GM12892 (cell line): Measurements from ENCODE around the gene ZFP30. TPM values are rescaled to one million over a fixed set of nuclear protein-coding genes. Genes with fewer than 3 reads are reported as not detected.
A peak's percentile ranks its signal among the peaks of the same experiment; 100 is the strongest.
"Not testable (repeated sequence)": the region's sequence is repeated elsewhere in the genome, so short reads cannot be mapped to it uniquely, and the experiment has no call there.

Experiments
- DNase-seq: peaks from one replicate; pipeline ENCODE4 v3.0.0; 2011; ENCODE audit not compliant: insufficient read length
- FAIRE-seq: peaks from 2 replicates; lab custom pipeline; 2011; peaks lifted over from hg19 to GRCh38; lab: Jason Lieb, UNC
- POLR2A ChIP-seq: IDR thresholded peaks from 2 replicates; pipeline ENCODE4 v1.6.1; 2011; ENCODE audit warnings: low read depth, low read length, control low read depth
- POLR2AphosphoS5 ChIP-seq: IDR thresholded peaks from 2 replicates; pipeline ENCODE4 v1.6.1; 2011; ENCODE audit warnings: low read depth, low read length, control low read depth
- TAF1 ChIP-seq: IDR thresholded peaks from 2 replicates; pipeline ENCODE4 v1.6.1; 2011; ENCODE audit warnings: low read depth, mild to moderate bottlenecking, control low read depth, low read length, borderline replicate concordance
- polyA plus RNA-seq: library from polyadenylated mRNA; unstranded; fragments of >200 nt; gene quantifications from one replicate; pipeline ENCODE4 v1.2.1, GENCODE V29; 2012; ENCODE audit warnings: missing spikeins, inconsistent platforms; ENCODE audit not compliant: missing spikeins

ZFP30 gene
- polyA plus RNA-seq: 5.0 TPM

DNA sequence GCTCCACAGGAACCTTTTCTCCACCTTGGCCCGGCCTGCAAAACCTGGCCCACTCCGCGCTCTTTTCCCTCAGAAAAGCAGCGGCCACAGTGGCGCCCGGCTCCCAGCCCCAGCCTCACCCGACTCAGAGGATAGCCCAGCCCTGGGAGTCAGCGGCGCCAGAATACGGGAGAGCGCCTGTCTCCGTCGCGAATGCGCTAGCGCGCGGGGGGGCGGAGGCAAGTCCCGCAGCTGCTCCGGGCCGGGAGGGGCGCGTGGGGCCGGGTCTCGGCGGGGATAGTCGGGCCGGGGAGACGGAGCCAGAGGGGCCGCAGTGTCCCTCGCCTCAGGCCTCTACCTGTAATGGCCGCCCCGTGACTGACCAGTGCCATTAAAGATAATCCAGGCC, at the start of gene ZFP30:
ZFP30 (minus strand) TSS at position 165 of the 388 bp plus-strand sequence. CDS start 7,643 bp downstream, outside the sequence.
- DNase-seq: peak; percentile 64
- peak; percentile 36; the same call in 1 of the 2 replicates for TF ChIP-seq POLR2A
- TF ChIP-seq TAF1: no peak
- TF ChIP-seq POLR2AphosphoS5: no peak
- peak; percentile 88 for FAIRE-seq

DNA sequence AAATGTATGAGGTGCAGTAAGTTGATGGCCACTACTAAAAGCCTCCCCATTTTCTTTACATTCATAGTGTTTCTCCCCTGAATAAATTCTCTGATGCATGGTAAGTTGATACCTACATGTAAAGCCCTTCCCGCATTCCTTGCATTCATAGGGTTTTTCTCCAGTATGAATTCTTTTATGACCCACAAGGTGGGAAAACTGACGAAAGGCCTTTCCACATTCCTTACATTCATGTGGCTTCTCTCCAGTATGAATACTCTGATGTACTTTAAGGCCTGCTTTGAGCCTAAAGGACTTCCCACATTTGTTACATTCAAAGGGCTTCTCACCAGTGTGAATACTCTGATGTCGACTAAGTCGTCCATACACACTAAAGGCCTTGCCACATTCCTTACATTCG, 43.8 kb upstream of the ZFP30 start:
- no peak for TF ChIP-seq TAF1
- no peak for TF ChIP-seq POLR2A
- no peak for TF ChIP-seq POLR2AphosphoS5
- FAIRE-seq: no peak
- DNase-seq: no peak

DNA sequence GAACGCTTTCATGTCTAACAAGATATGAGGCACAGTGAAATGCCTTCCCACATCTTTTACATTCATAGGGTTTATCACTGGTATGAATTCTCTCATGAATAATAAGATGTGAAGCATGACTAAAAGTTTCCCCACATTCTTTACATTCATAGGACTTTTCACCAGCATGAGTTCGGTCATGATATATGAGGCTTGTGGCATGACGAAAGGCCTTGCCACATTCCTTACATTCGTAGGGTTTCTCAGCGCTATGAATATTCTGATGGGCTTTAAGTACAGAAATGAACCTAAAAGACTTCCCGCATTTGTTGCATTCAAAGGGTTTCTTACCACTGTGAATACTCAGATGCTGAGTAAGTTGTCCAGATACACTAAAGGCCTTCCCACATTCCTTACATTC, 43.0 kb upstream of the ZFP30 start:
- FAIRE-seq: no peak
- no peak for DNase-seq
- TF ChIP-seq POLR2A (no peak), TAF1 (no peak), POLR2AphosphoS5 (no peak)

DNA sequence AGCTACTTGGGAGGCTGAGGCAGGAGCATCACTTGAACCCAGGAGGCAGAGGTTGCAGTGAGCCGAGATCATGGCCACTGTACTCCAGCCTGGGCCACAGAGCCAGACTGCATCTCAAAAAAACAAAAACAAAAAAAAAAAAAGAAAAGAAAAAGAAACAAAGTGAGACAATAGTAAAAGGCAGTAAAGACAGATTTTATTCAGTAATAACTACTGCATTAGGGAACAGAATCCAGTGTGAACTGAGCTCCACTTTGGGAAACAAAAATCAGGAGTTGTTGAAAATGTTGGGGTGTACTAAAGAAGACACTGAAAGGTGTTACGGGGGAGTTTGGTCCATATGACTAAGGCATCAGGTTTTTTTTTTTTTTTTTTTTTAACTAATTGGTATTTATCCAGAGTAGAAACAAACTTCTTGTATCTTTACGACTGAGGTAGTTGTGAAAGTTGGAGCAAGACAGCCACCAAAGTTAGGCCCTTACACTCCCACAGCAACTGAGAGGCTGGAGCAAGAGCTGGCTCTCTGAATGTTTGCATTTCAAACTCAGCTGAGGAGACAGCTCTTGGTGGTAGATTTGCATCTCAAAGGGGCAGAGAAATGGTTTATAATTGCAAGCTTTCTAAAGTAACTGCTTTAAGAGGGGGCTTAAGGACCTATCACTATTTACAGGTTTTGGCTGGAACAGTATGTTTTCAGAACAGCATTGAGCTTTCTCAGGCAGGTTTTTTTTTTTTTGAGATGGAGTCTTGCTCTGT, 40.1 kb upstream of the ZFP30 start:
- DNase-seq: no peak
- no peak for FAIRE-seq
- no peak for TF ChIP-seq POLR2AphosphoS5
- TF ChIP-seq POLR2A: no peak
- TF ChIP-seq TAF1: no peak

DNA sequence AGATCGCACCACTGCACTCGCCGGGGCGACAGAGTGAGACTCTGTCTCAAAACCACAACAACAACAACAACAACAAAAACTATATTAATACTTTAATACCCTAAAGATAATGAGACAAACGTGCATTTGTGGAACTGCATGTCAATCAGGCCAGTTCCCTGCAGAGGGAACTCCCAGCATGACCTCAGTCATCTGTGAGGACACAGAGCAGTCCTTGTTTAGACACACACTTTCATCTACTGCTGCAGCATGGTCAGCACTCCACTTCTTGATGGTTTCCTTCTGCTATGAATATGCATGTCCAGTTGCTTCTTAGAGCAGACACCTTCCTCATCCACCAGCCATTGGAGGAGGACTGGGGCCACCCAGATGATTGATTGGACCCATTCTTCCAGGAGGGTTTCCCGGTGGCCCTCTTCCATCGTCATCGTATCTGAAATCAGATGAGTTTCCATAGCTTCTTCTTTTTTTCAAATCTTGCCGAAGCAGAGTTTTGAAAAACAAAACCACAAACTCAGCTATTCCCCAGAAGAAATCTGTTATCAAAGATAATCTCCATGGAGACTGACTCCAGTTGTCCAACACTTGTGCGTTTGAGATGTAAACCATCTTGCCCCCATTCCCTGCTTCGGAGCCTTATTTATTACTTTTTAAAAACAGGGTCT, 37.8 kb upstream of the ZFP30 start:
- DNase-seq (no peak), FAIRE-seq (no peak)
- TF ChIP-seq POLR2A (no peak), TAF1 (no peak), POLR2AphosphoS5 (no peak)

DNA sequence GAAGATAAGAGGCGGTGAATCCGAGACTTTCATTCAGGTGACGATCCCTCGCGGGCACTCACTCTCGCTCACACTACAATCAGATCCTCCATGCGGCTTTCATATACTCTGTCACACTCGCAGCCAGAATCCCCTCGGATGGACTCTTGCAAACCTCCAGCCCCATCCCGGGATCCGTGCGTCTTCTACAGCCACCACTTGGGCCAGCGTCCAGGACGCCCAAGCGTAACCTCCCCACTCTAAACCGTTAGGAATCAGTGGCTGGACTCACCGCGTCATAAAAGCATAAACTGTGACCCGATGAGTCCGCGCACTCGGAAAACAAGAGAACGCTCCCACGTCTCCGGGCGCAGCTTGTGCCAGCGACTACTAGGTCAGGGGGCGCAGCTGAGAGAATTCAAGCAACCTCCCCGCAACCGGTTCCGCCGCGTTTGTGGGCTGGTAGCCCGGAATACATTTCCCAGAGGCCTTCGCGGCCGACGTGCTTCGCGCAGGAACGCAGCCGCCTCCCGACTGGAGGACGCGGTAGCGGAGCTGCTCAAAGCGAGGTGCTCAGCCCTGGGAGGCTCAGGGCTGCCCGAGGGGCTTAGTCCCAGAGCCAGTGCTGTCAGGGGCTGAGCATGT, 36.7 kb upstream of the ZFP30 start:
- FAIRE-seq: no peak
- TF ChIP-seq TAF1: no peak
- no peak for TF ChIP-seq POLR2A
- TF ChIP-seq POLR2AphosphoS5: no peak

DNA sequence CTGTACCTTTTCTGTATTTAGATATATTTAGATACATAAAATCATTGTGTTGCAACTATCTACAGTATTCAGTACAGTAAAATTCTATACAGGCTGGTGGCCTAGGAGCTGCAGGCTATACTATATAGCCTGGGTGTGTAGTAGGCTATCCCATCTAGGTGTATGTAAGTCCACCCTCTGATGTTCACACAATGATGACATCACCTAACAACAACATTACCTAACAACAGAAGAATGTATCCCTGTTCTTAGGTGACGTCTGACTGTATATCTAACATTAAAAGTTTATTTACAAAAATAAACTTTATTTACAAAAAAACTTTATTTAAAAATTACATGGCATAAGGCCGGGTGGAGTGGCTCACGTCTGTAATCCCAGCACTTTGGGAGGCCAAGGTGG, 28.3 kb upstream of the ZFP30 start:
- DNase-seq: no peak
- FAIRE-seq: no peak
- no peak for TF ChIP-seq TAF1
- no peak for TF ChIP-seq POLR2AphosphoS5
- TF ChIP-seq POLR2A: no peak

More for the DNA sequence above, 36.7 kb upstream of the ZFP30 start:
- DNase-seq: peak; percentile 45

DNA sequence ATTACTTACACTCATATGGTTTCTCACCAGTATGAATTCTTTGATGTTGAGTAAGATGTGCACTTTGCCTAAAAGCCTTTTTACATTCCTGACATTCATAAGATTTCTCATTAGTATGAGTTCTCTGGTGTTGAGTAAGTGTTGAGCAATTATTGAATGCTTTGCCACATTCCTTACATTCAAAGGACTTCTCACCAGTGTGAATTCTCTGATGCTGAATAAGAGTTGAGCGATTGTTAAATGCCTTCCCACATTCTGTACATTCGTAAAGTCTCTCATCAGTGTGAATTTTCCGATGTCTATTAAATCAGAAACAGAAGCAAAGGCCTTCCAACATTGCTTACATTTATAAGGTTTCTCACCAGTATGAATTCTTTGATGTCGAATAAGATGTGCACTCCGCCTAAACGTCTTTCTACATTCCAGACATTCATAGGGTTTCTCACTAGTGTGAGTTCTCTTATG, 14.2 kb upstream of the ZFP30 start:
- FAIRE-seq: no peak
- no peak for DNase-seq
- TF ChIP-seq POLR2A (no peak), TAF1 (no peak), POLR2AphosphoS5 (no peak)

DNA sequence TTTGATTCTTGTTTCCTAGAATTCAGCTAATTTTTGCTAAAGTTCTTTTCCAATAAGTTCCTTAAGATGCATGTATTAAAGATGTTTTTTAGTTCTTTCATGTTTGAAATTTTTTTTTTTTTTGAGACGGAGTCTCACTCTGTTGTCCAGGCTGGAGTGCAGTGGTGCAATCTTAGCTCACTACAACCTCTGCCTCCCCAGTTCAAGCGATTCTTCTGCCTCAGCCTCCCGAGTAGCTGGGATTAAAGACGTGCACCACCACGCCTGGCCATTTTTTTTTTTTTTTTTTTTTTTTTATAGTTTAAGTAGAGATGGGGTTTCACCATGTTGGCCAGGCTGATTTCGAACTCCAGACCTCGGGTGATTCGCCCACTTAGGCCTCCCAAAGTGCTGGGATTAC, 1.9 kb upstream of the ZFP30 start:
- not testable (repeated sequence) for DNase-seq, FAIRE-seq

DNA sequence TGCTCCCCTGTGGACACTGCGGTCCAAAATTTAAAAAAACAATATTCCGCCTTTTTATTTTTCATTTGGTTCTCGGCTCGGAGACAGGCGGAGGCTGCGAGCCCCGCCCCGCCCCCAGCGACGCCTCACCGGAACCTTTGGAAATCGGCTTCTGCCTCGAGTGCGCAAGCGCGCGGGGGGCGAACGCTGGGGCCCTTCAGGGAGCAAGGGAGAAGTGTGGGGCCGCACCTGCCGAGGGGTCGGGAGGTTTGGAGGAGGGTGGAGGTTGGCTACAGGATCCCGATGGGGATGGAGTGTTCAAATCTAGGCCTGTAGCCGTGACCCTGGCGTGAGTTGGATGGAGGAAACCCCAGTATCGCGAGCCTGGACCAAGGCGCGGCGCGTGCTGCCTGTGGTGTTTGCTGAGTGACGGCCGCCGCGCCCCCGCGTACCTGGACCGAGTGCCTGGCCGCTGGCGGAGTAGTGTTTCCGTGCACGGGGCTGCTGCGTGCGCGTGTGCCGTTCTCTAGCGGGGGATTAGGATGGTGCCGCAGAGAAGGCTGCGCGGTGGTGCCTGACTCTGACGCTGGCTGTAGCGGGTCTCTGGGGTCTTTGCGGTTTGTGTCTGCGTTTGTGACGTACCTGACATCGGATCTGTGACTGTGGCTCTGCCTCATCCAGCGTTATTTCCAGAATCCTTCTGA, 565 bp upstream of the ZFP30 start:
- TF ChIP-seq POLR2AphosphoS5 (peak; percentile 68; the same call in 1 of the 2 replicates), TAF1 (no peak; the same call in 1 of the 2 replicates), POLR2A (peak; percentile 57; the same call in 1 of the 2 replicates)
- DNase-seq (peak; percentile 62), FAIRE-seq (no peak)

DNA sequence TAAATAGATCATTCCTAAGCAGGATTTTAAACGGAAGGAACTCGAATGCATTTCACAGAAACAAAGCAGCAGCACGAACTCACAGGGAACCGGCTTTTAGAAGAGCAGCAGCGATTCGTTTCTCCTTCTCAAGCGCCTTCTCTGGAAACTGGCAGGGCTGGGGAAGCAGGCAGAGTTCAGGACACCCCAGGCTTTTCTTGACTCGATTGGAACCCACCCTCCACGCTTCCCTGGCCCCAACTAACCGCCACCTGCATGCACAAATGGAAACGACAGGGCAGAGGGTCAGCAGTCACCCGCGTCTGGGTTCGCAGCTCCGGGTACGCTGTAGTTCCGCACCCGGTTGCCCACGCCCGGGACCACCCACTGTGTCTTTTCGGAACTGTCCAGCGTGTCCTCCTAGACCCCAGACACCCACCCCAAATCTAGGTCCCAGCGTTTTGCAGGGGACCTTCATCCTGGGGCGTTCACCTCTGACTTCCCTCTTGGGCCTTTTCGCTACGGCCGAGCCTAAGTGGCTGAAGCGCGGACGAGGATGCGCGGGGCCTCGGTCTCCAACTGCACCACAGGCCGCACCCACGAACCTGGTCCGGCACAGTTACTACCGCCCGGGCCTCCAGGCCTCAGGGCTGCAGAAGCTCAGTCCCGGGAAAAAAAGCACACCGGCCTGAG, 500 bp downstream of the ZFP30 start:
- DNase-seq: peak; percentile 28
- no peak for TF ChIP-seq POLR2AphosphoS5
- 0 out of 2 replicates have a peak, but pooled peaks have one; percentile 7 for TF ChIP-seq TAF1
- TF ChIP-seq POLR2A: 0 out of 2 replicates have a peak, but pooled peaks have one; percentile 32
- peak; percentile 81 for FAIRE-seq
